Measurements from ENCODE around the gene BLZF1. TPM values are rescaled to one million over a fixed set of nuclear protein-coding genes. Genes with fewer than 3 reads are reported as not detected.
"Not testable (repeated sequence)": the region's sequence is repeated elsewhere in the genome, so short reads cannot be mapped to it uniquely, and the experiment has no call there.

BLZF1 gene
- total RNA-seq, 1 experiment from 2014 or later = 19.6 TPM

DNA sequence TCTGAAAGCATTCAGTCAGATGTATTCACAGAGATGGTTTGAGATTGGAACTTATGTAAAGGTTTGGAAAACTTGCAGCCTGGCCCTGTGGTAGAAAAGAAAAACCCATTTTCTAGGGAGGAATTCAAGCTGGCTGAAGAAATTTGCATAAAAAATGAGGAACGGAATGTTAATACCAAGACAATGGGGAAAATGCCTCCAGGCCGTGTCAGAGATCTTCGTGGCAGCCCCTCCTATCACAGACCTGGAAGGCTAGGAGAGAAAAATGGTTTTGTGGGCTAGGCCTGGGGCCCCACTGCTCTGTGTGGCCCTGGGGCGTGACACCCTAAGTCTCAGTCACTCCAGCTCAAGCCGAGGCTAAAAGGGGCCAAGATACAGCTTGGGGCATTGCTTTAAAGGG lies 27.1 kb upstream of the BLZF1 start:
- Histone ChIP-seq H3K9me3 (ENCODE audit: control insufficient read depth, insufficient read depth, low read depth, low read length) (no peaks in the 10 kb centered on the region), H3K27me3 (ENCODE audit: control insufficient read depth, insufficient read depth, low read length) (no peaks in the 10 kb centered on the region), H3K4me3 (ENCODE audit: low read depth in 2 of 2, low read length in 2 of 2) (no peak overlapping the region), H3K36me3 (ENCODE audit: control insufficient read depth, insufficient read depth, low read length) (no peaks in the 10 kb centered on the region), H3K27ac (ENCODE audit: low read length) (no peak overlapping the region), H3K4me1 (ENCODE audit: control insufficient read depth, insufficient read depth, low read length) (no peaks in the 10 kb centered on the region)
- ChIA-PET CTCF (no interaction called here), POLR2A (no interaction called here)
- no TSS peak for BruUV-seq (replicated peaks)
- in situ Hi-C loops (cut with HindIII; ENCODE audit: low pct_unique_long_range_greater_than_20kb, low sequenced_read_pairs) = no loop called here
- no peak for TF ChIP-seq SIN3A (IDR thresholded peaks at IDR 0.05; ENCODE audit: borderline replicate concordance, insufficient read depth, low read depth, low read length)
- TF ChIP-seq, protein P1, sequence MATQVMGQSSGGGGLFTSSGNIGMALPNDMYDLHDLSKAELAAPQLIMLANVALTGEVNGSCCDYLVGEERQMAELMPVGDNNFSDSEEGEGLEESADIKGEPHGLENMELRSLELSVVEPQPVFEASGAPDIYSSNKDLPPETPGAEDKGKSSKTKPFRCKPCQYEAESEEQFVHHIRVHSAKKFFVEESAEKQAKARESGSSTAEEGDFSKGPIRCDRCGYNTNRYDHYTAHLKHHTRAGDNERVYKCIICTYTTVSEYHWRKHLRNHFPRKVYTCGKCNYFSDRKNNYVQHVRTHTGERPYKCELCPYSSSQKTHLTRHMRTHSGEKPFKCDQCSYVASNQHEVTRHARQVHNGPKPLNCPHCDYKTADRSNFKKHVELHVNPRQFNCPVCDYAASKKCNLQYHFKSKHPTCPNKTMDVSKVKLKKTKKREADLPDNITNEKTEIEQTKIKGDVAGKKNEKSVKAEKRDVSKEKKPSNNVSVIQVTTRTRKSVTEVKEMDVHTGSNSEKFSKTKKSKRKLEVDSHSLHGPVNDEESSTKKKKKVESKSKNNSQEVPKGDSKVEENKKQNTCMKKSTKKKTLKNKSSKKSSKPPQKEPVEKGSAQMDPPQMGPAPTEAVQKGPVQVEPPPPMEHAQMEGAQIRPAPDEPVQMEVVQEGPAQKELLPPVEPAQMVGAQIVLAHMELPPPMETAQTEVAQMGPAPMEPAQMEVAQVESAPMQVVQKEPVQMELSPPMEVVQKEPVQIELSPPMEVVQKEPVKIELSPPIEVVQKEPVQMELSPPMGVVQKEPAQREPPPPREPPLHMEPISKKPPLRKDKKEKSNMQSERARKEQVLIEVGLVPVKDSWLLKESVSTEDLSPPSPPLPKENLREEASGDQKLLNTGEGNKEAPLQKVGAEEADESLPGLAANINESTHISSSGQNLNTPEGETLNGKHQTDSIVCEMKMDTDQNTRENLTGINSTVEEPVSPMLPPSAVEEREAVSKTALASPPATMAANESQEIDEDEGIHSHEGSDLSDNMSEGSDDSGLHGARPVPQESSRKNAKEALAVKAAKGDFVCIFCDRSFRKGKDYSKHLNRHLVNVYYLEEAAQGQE (IDR thresholded peaks at IDR 0.05; ENCODE audit: insufficient read depth in 1 of 2, low read depth in 2 of 2, low read length in 1 of 2) = no peak
- TF ChIP-seq TCF7L2 (IDR thresholded peaks at IDR 0.05; ENCODE audit: low read depth, low read length) = no peak
- TF ChIP-seq, protein P2, sequence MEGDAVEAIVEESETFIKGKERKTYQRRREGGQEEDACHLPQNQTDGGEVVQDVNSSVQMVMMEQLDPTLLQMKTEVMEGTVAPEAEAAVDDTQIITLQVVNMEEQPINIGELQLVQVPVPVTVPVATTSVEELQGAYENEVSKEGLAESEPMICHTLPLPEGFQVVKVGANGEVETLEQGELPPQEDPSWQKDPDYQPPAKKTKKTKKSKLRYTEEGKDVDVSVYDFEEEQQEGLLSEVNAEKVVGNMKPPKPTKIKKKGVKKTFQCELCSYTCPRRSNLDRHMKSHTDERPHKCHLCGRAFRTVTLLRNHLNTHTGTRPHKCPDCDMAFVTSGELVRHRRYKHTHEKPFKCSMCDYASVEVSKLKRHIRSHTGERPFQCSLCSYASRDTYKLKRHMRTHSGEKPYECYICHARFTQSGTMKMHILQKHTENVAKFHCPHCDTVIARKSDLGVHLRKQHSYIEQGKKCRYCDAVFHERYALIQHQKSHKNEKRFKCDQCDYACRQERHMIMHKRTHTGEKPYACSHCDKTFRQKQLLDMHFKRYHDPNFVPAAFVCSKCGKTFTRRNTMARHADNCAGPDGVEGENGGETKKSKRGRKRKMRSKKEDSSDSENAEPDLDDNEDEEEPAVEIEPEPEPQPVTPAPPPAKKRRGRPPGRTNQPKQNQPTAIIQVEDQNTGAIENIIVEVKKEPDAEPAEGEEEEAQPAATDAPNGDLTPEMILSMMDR (IDR thresholded peaks at IDR 0.05) = no peak
- TF ChIP-seq POLR2AphosphoS5 (IDR thresholded peaks at IDR 0.05; ENCODE audit: low read depth, low read length) = no peak
- no peak for ATAC-seq
- intact Hi-C loops (cut with micrococcal nuclease; ENCODE audit: unreplicated experiment) = loop anchor here (10.0 kb wide), 1 partner anchor 906 kb away; no protein-coding TSS in a partner anchor
- DNase-seq (ENCODE audit: low read depth, low spot score) = no peak

DNA sequence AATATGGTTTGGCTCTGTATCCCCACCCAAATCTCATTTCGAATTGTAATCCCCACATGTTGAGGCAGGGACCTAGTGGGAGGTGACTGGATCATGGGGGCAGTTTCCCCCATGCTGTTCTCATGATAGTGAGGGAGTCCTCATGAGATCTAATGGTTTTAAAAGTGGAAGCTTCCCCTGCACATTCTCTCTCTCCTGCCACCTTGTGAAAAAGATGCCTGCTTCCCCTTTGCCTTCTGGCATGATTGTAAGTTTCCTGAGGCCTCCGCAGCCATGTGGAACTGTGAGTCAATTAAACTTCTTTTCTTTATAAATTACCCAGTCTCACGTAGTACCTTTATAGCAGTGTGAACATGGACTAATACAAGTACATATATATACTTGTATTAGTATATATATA lies 25.9 kb upstream of the BLZF1 start:
- intact Hi-C loops (cut with micrococcal nuclease; ENCODE audit: unreplicated experiment) = loop anchor here (10.0 kb wide), 1 partner anchor 907 kb away; no protein-coding TSS in a partner anchor
- H3K9me3 ChIP-seq (ENCODE audit: control insufficient read depth, insufficient read depth, low read depth, low read length); ATAC-seq; H3K27ac ChIP-seq (ENCODE audit: low read length); CTCF ChIA-PET; BruUV-seq (replicated peaks); H3K36me3 ChIP-seq (ENCODE audit: control insufficient read depth, insufficient read depth, low read length); in situ Hi-C loops (cut with HindIII; ENCODE audit: low pct_unique_long_range_greater_than_20kb, low sequenced_read_pairs); H3K4me3 ChIP-seq (ENCODE audit: low read depth in 2 of 2, low read length in 2 of 2); DNase-seq (ENCODE audit: low read depth, low spot score); H3K4me1 ChIP-seq (ENCODE audit: control insufficient read depth, insufficient read depth, low read length); POLR2A ChIA-PET; H3K27me3 ChIP-seq (ENCODE audit: control insufficient read depth, insufficient read depth, low read length): not testable (repeated sequence)

DNA sequence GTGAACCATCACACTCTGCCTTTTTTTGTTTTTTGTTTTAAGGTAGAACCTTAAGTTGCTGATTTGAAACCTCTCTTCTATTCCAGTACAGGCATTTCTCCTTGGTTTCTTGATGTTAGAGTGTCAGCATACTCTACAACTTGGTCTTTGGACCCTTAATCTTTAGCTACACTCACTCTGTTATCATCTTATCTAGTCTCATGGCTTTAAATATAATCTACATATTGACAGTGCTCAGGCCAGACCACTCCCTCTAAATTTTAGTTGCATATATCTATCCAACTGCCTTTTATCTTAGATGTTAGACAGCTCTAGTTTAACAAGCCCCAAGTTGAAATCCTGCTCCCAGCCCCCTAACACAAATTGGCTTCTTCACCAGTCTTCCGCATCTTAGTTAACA lies 22.5 kb upstream of the BLZF1 start:
- Histone ChIP-seq H3K4me3 (ENCODE audit: low read depth in 2 of 2, low read length in 2 of 2) (no peak overlapping the region), H3K27ac (ENCODE audit: low read length) (no peak overlapping the region), H3K36me3 (ENCODE audit: control insufficient read depth, insufficient read depth, low read length) (no peaks in the 10 kb centered on the region), H3K4me1 (ENCODE audit: control insufficient read depth, insufficient read depth, low read length) (no peaks in the 10 kb centered on the region), H3K27me3 (ENCODE audit: control insufficient read depth, insufficient read depth, low read length) (no peaks in the 10 kb centered on the region), H3K9me3 (ENCODE audit: control insufficient read depth, insufficient read depth, low read depth, low read length) (no peaks in the 10 kb centered on the region)
- DNase-seq (ENCODE audit: low read depth, low spot score) (no peak), ATAC-seq (no peak)
- TF ChIP-seq SIN3A (IDR thresholded peaks at IDR 0.05; ENCODE audit: borderline replicate concordance, insufficient read depth, low read depth, low read length) (no peak), POLR2AphosphoS5 (IDR thresholded peaks at IDR 0.05; ENCODE audit: low read depth, low read length) (no peak), TCF7L2 (IDR thresholded peaks at IDR 0.05; ENCODE audit: low read depth, low read length) (no peak)
- TF ChIP-seq, protein P2 (IDR thresholded peaks at IDR 0.05) = no peak
- TF ChIP-seq, protein P1 (IDR thresholded peaks at IDR 0.05; ENCODE audit: insufficient read depth in 1 of 2, low read depth in 2 of 2, low read length in 1 of 2) = no peak
- intact Hi-C loops (cut with micrococcal nuclease; ENCODE audit: unreplicated experiment) = loop anchor here (5.0 to 10.0 kb wide), 3 partner anchors 213 to 1003 kb away; no protein-coding TSS in a partner anchor
- ChIA-PET CTCF (no interaction called here), POLR2A (no interaction called here)
- in situ Hi-C loops (cut with HindIII; ENCODE audit: low pct_unique_long_range_greater_than_20kb, low sequenced_read_pairs) = no loop called here
- no TSS peak for BruUV-seq (replicated peaks)
